ENCODE results near the gene CBFB.

DNA sequence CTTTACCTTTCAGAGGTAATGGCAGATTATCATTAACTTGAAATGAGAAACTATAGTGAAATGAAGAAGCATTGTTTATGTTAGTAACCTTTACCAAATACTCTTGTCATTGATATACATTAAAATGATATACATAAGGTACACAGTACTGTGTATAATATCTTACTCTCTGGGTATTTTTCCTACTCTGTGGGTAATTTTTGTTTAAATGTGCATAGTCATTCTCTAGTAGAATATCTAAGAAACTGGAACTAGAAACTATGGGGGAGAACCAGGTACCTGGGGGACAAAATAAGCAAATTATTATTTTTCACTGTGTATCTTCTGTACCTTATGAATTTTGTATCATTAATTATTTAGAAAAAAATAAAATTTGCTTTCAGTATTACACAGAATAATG, 60.2 kb downstream of the CBFB start:
- TF ChIP-seq, protein P1, sequence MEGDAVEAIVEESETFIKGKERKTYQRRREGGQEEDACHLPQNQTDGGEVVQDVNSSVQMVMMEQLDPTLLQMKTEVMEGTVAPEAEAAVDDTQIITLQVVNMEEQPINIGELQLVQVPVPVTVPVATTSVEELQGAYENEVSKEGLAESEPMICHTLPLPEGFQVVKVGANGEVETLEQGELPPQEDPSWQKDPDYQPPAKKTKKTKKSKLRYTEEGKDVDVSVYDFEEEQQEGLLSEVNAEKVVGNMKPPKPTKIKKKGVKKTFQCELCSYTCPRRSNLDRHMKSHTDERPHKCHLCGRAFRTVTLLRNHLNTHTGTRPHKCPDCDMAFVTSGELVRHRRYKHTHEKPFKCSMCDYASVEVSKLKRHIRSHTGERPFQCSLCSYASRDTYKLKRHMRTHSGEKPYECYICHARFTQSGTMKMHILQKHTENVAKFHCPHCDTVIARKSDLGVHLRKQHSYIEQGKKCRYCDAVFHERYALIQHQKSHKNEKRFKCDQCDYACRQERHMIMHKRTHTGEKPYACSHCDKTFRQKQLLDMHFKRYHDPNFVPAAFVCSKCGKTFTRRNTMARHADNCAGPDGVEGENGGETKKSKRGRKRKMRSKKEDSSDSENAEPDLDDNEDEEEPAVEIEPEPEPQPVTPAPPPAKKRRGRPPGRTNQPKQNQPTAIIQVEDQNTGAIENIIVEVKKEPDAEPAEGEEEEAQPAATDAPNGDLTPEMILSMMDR (conservative IDR thresholded peaks at IDR 0.05; ENCODE audit: low read depth, low read length): no peak
- TF ChIP-seq EZH2 (IDR thresholded peaks at IDR 0.05; ENCODE audit: borderline replicate concordance, low read depth, low read length, poor library complexity, severe bottlenecking): no peak
